Naive thymus-derived CD8-positive, alpha-beta T cell (primary cell): ENCODE results near the gene KIF1A. TPM values are rescaled to one million over a fixed set of nuclear protein-coding genes. Genes with fewer than 3 reads are reported as not detected.
"Not testable (repeated sequence)": the region's sequence is repeated elsewhere in the genome, so short reads cannot be mapped to it uniquely, and the experiment has no call there.

ENCODE experiments used
- ATAC-seq, 2 donors: fragments of 150-1000 bp; cut with Tn5 transposase in 1 of 2; sonication (Bioruptor Pico), chemical (Tn5 transposase) in 1 of 2; 1 replicate in 1 of 2; 2 replicates in 1 of 2; pipeline ENCODE4 v1.10.0; 2021; ENCODE audit warnings: mild to moderate bottlenecking in 2 of 2, moderate library complexity in 2 of 2
- POLR2A ChIA-PET: fragments of 350-600 bp; sonication (Branson Sonifier 250); formaldehyde crosslinking; loops from one replicate; lab custom pipeline; 2021; ENCODE audit warnings: antibody characterized with exemption; lab: Charles Lee
- DNase-seq, 10 donors: peaks; one replicate each; pipeline versions ENCODE4 v3.0.0 to v3.0.0-alpha.2; 2020 to 2022
- H3K27ac Mint-ChIP-seq, 10 donors: one replicate each; pipeline ENCODE4 v1.8.0; 2020 to 2022; ENCODE audit warnings: mild to moderate bottlenecking in 10 of 10, mixed read lengths in 10 of 10, moderate library complexity in 4 of 10, inconsistent platforms in 1 of 10
- H3K27me3 Mint-ChIP-seq, 5 donors: one replicate each; pipeline ENCODE4 v1.8.0; 2021 to 2022; ENCODE audit warnings: mixed read lengths in 5 of 5
- H3K36me3 Mint-ChIP-seq, 3 donors: one replicate each; pipeline ENCODE4 v1.8.0; 2020 to 2022; ENCODE audit warnings: mixed read lengths in 3 of 3, mild to moderate bottlenecking in 2 of 3, inconsistent platforms in 1 of 3
- H3K4me1 Mint-ChIP-seq, 4 donors: one replicate each; pipeline ENCODE4 v1.8.0; 2021 to 2022; ENCODE audit warnings: mixed read lengths in 4 of 4
- H3K4me3 Mint-ChIP-seq, 10 donors: one replicate each; pipeline ENCODE4 v1.8.0; 2020 to 2022; ENCODE audit warnings: mild to moderate bottlenecking in 10 of 10, mixed read lengths in 10 of 10, moderate library complexity in 6 of 10, inconsistent platforms in 1 of 10
- H3K9me3 Mint-ChIP-seq, 9 donors: one replicate each; pipeline ENCODE4 v1.8.0; 2020 to 2022; ENCODE audit warnings: mixed read lengths in 9 of 9, mild to moderate bottlenecking in 3 of 9, inconsistent platforms in 1 of 9, moderate library complexity in 1 of 9
- polyA plus RNA-seq, 3 donors: library from polyadenylated mRNA; unstranded; fragments of 300-500 nt; fragmentation: Illumina TruSeq; gene quantifications; one replicate each; pipeline ENCODE4 v1.2.3, GENCODE V29; 2021
- total RNA-seq, 8 experiments: library from RNA in 2 of 8; stranded (reverse) in 2 of 8; gene quantifications; one replicate each; pipeline ENCODE4 v1.2.3 and lab custom pipeline; 2021 to 2026

Gene KIF1A
- total and polyA plus RNA-seq, 5 experiments from 2014 or later, result 0.10 TPM; not detected in 4

GRCh38 chr2:240694304-240694703 is 125.7 kb downstream of the KIF1A start:
- not testable (repeated sequence) for H3K4me3 Mint-ChIP-seq, H3K4me1 Mint-ChIP-seq

GRCh38 chr2:240692583-240693561 is 127.1 kb downstream of the KIF1A start:
- H3K4me1 Mint-ChIP-seq, H3K36me3 Mint-ChIP-seq, H3K27me3 Mint-ChIP-seq, POLR2A ChIA-PET, H3K9me3 Mint-ChIP-seq, H3K4me3 Mint-ChIP-seq, H3K27ac Mint-ChIP-seq, ATAC-seq: not testable (repeated sequence)
- DNase-seq, result peak in 1 of 10 donors; percentile 30

More at GRCh38 chr2:240694304-240694703, 125.7 kb downstream of the KIF1A start:
- H3K27me3 Mint-ChIP-seq, DNase-seq, H3K27ac Mint-ChIP-seq, H3K36me3 Mint-ChIP-seq, POLR2A ChIA-PET, H3K9me3 Mint-ChIP-seq, ATAC-seq: not testable (repeated sequence)

GRCh38 chr2:240691631-240692420 is 128.2 kb downstream of the KIF1A start, which contains the start of gene AQP12A:
Gene AQP12A, plus strand, starts transcription at chr2:240691866. Its CDS starts 48 bp downstream, at chr2:240691914.
- POLR2A ChIA-PET, ATAC-seq, H3K4me1 Mint-ChIP-seq, H3K9me3 Mint-ChIP-seq, H3K27me3 Mint-ChIP-seq, H3K36me3 Mint-ChIP-seq: not testable (repeated sequence)
- Mint-ChIP-seq H3K4me3 (peak within 1 kb of the TSS in 6 of 10 donors; percentile 24 to 64 (median 42)), H3K27ac (peak within 1 kb of the TSS in 1 of 10 donors; percentile 61)
- peak in 1 of 10 donors; percentile 47 for DNase-seq

- H3K9me3 Mint-ChIP-seq, H3K36me3 Mint-ChIP-seq, H3K27me3 Mint-ChIP-seq, DNase-seq, H3K27ac Mint-ChIP-seq, POLR2A ChIA-PET, ATAC-seq: not testable (repeated sequence)
- H3K4me3 Mint-ChIP-seq, result peak overlapping the region in 2 of 10 donors; percentile 40 to 51
- peaks cover 0 to 12% (median 5%) of the 10 kb centered on the region in 4 donors for H3K4me1 Mint-ChIP-seq
Measured at GRCh38 chr2:240691075-240691427, 129.0 kb downstream of the KIF1A start.

- H3K36me3 Mint-ChIP-seq, H3K27me3 Mint-ChIP-seq, H3K9me3 Mint-ChIP-seq, POLR2A ChIA-PET: not testable (repeated sequence)
- Mint-ChIP-seq H3K4me3 (peak overlapping the region in 7 of 10 donors; percentile 24 to 64 (median 40)), H3K4me1 (peaks cover 0 to 13% (median 5%) of the 10 kb centered on the region in 4 donors), H3K27ac (peak overlapping the region in 3 of 10 donors; percentile 37 to 61 (median 41))
- ATAC-seq (peak; percentile 73 to 82), DNase-seq (peak in 1 of 10 donors; percentile 60)
Measured at GRCh38 chr2:240690421-240691074, 129.5 kb downstream of the KIF1A start.

GRCh38 chr2:240689975-240690374 is 130.0 kb downstream of the KIF1A start:
- Mint-ChIP-seq H3K4me1 (peaks cover 0 to 13% (median 5%) of the 10 kb centered on the region in 4 donors), H3K9me3 (no peaks in the 10 kb centered on the region), H3K27me3 (no peaks in the 10 kb centered on the region), H3K27ac (peak overlapping the region in 3 of 10 donors; percentile 32 to 61 (median 37)), H3K4me3 (peak overlapping the region in 2 of 10 donors; percentile 43 to 64), H3K36me3 (no peaks in the 10 kb centered on the region)
- POLR2A ChIA-PET, result no interaction called here
- ATAC-seq, result no peak
- peak in 1 of 10 donors; percentile 45 for DNase-seq

GRCh38 chr2:240688553-240688919 is 131.5 kb downstream of the KIF1A start:
- Mint-ChIP-seq H3K4me1 (peaks cover 0 to 18% (median 10%) of the 10 kb centered on the region in 4 donors), H3K9me3 (no peaks in the 10 kb centered on the region), H3K4me3 (no peak overlapping the region), H3K27ac (no peak overlapping the region), H3K27me3 (no peaks in the 10 kb centered on the region), H3K36me3 (no peaks in the 10 kb centered on the region)
- POLR2A ChIA-PET, result no interaction called here
- ATAC-seq (no peak), DNase-seq (peak in 1 of 10 donors; percentile 47)

GRCh38 chr2:240687741-240688552 is 132.1 kb downstream of the KIF1A start:
- Mint-ChIP-seq H3K27me3 (no peaks in the 10 kb centered on the region), H3K9me3 (no peaks in the 10 kb centered on the region), H3K4me3 (no peak overlapping the region), H3K4me1 (peaks cover 0 to 21% (median 10%) of the 10 kb centered on the region in 4 donors), H3K27ac (no peak overlapping the region), H3K36me3 (no peaks in the 10 kb centered on the region)
- DNase-seq, result no peak
- no peak for ATAC-seq
- POLR2A ChIA-PET, result no interaction called here

GRCh38 chr2:240687045-240687740 is 132.8 kb downstream of the KIF1A start:
- peaks cover 0 to 21% (median 10%) of the 10 kb centered on the region in 4 donors for H3K4me1 Mint-ChIP-seq
- H3K36me3 Mint-ChIP-seq, result no peaks in the 10 kb centered on the region
- ATAC-seq (no peak), DNase-seq (peak in 1 of 10 donors; percentile 48)
- H3K9me3 Mint-ChIP-seq, result no peaks in the 10 kb centered on the region
- no peak overlapping the region for H3K4me3 Mint-ChIP-seq
- POLR2A ChIA-PET, result no interaction called here
- no peaks in the 10 kb centered on the region for H3K27me3 Mint-ChIP-seq
- H3K27ac Mint-ChIP-seq, result no peak overlapping the region

- POLR2A ChIA-PET, result no interaction called here
- Mint-ChIP-seq H3K27ac (peak overlapping the region in 4 of 10 donors; percentile 6 to 70 (median 40)), H3K27me3 (no peaks in the 10 kb centered on the region), H3K4me1 (peaks cover 0 to 21% (median 10%) of the 10 kb centered on the region in 4 donors), H3K4me3 (no peak overlapping the region), H3K9me3 (no peaks in the 10 kb centered on the region), H3K36me3 (no peaks in the 10 kb centered on the region)
- DNase-seq (no peak), ATAC-seq (no peak)
Measured at GRCh38 chr2:240686460-240686859, 133.6 kb downstream of the KIF1A start.

- H3K27ac Mint-ChIP-seq, result peak overlapping the region in 2 of 10 donors; percentile 35 to 70
- H3K4me3 Mint-ChIP-seq, result no peak overlapping the region
- H3K9me3 Mint-ChIP-seq, result no peaks in the 10 kb centered on the region
- ATAC-seq (no peak), DNase-seq (no peak)
- H3K36me3 Mint-ChIP-seq, result no peaks in the 10 kb centered on the region
- POLR2A ChIA-PET, result no interaction called here
- no peaks in the 10 kb centered on the region for H3K27me3 Mint-ChIP-seq
- peaks cover 0 to 18% (median 10%) of the 10 kb centered on the region in 4 donors for H3K4me1 Mint-ChIP-seq
Measured at GRCh38 chr2:240685771-240686371, 134.1 kb downstream of the KIF1A start.
